ENCODE data around the gene LRBA. TPM values are rescaled to one million over a fixed set of nuclear protein-coding genes. Genes with fewer than 3 reads are reported as not detected.
A peak's percentile ranks its signal among the peaks of the same experiment; 100 is the strongest.

Gene LRBA
- total and polyA plus RNA-seq, 8 donors: 43.3 to 62.5 (median 52.3) TPM

GRCh38 chr4:150939530-150939929 is 75.6 kb downstream of the LRBA start:
- no peaks in the 10 kb centered on the region for H3K36me3 ChIP-seq
- ATAC-seq (no peak), DNase-seq (no peak)
- H3K27ac ChIP-seq: no peak overlapping the region
- H3K27me3 ChIP-seq: no peaks in the 10 kb centered on the region
- no peak overlapping the region for H3K4me3 ChIP-seq
- intact Hi-C loops (cut with DNase I): no loop called here
- TF ChIP-seq CTCF (IDR thresholded peaks at IDR 0.05): no peak
- no peaks in the 10 kb centered on the region for H3K9me3 ChIP-seq
- no peaks in the 10 kb centered on the region for H3K4me1 ChIP-seq

GRCh38 chr4:150938873-150939499 is 76.1 kb downstream of the LRBA start:
- Histone ChIP-seq H3K36me3 (no peaks in the 10 kb centered on the region), H3K27me3 (no peaks in the 10 kb centered on the region), H3K4me1 (no peaks in the 10 kb centered on the region), H3K27ac (no peak overlapping the region), H3K4me3 (no peak overlapping the region), H3K9me3 (no peaks in the 10 kb centered on the region)
- ATAC-seq (no peak), DNase-seq (no peak)
- intact Hi-C loops (cut with DNase I): no loop called here
- TF ChIP-seq CTCF (IDR thresholded peaks at IDR 0.05): no peak

- ATAC-seq: peak; percentile 33
- Histone ChIP-seq H3K4me1 (no peaks in the 10 kb centered on the region), H3K9me3 (no peaks in the 10 kb centered on the region), H3K4me3 (no peak overlapping the region), H3K27ac (no peak overlapping the region), H3K36me3 (no peaks in the 10 kb centered on the region), H3K27me3 (no peaks in the 10 kb centered on the region)
- intact Hi-C loops (cut with DNase I): no loop called here
- peak in 1 of 4 donors; percentile 21 for DNase-seq
- TF ChIP-seq CTCF (IDR thresholded peaks at IDR 0.05): no peak
These were observed 76.7 kb downstream of the LRBA start for GRCh38 chr4:150938417-150938816.

- Histone ChIP-seq H3K27ac (no peak overlapping the region), H3K9me3 (no peaks in the 10 kb centered on the region), H3K27me3 (no peaks in the 10 kb centered on the region), H3K36me3 (no peaks in the 10 kb centered on the region), H3K4me1 (no peaks in the 10 kb centered on the region), H3K4me3 (no peak overlapping the region)
- ATAC-seq (no peak), DNase-seq (no peak)
- intact Hi-C loops (cut with DNase I): no loop called here
- TF ChIP-seq CTCF (IDR thresholded peaks at IDR 0.05): no peak
These were observed 81.1 kb downstream of the LRBA start for GRCh38 chr4:150934022-150934421.

GRCh38 chr4:150931796-150932195 is 83.3 kb downstream of the LRBA start:
- no peak for ATAC-seq
- Histone ChIP-seq H3K27me3 (no peaks in the 10 kb centered on the region), H3K4me1 (no peaks in the 10 kb centered on the region), H3K4me3 (no peak overlapping the region), H3K36me3 (no peaks in the 10 kb centered on the region), H3K9me3 (no peaks in the 10 kb centered on the region), H3K27ac (no peak overlapping the region)
- intact Hi-C loops (cut with DNase I): no loop called here
- DNase-seq: no peak
- TF ChIP-seq CTCF (IDR thresholded peaks at IDR 0.05): no peak
